ENCODE data around the gene RASSF5.
"Not testable (repeated sequence)": the region's sequence is repeated elsewhere in the genome, so short reads cannot be mapped to it uniquely, and the experiment has no call there.

Gene RASSF5

DNA sequence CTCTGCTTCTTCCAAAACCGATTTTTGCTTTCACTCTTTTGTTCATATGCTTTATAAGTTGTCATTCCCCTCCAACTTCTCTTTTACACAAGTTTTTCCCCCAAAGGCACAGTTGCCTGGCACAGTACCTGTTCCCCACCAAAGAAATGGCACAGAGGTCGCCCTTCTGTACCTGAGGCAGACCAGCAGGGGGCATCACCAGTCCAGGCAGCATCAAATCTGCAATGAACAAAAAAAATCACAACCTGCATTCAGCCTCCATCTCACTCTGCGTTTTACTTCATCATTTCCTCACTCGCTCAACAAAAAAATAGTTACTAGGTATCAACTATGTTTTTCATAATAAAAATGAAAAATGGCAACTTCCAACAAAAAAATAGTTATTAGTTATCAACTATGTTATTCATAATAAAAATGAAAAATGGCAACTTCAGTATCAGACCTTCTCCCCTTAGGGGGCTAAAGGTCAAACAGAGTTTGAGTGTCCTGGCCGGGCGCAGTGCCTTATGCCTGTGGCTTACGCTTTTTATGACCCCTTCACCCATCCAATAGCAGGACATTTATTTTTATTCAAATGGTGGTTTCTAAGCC is 100.9 kb downstream of the RASSF5 start:
- Histone ChIP-seq H3K27ac (ENCODE audit: low read length) (no peak overlapping the region), H3K9ac (ENCODE audit: low read depth, low read length) (no peak overlapping the region), H3K4me3 (ENCODE audit: low read depth in 1 of 2, low read length in 2 of 2) (no peak overlapping the region), H2AFZ (ENCODE audit: low read depth, low read length) (no peak overlapping the region), H3K79me2 (ENCODE audit: insufficient read depth, low read length) (peaks cover 16% of the 10 kb centered on the region), H3K36me3 (ENCODE audit: insufficient read depth, low read length) (peaks cover 60% of the 10 kb centered on the region), H4K20me1 (ENCODE audit: insufficient read depth, low read length) (no peaks in the 10 kb centered on the region), H3K4me1 (ENCODE audit: insufficient read depth, low read length) (peaks cover 23% of the 10 kb centered on the region), H3K9me3 (ENCODE audit: insufficient read depth, low read length, severe bottlenecking) (no peaks in the 10 kb centered on the region), H3K27me3 (ENCODE audit: insufficient read depth, low read length, poor library complexity) (no peaks in the 10 kb centered on the region), H3K4me2 (ENCODE audit: insufficient read depth, low read length) (no peak overlapping the region)
- 0 out of 3 replicates have a peak, but pooled peaks have one; percentile 27 for ATAC-seq (ENCODE audit: insufficient read depth, low read depth)
- TF ChIP-seq CTCF (IDR thresholded peaks at IDR 0.05; ENCODE audit: borderline replicate concordance, extremely low read depth, low read length, poor library complexity, severe bottlenecking) (peak; percentile 84), EZH2 (IDR thresholded peaks at IDR 0.05; ENCODE audit: borderline replicate concordance, low read depth, low read length, severe bottlenecking) (no peak)
- peak; percentile 63 for DNase-seq

DNA sequence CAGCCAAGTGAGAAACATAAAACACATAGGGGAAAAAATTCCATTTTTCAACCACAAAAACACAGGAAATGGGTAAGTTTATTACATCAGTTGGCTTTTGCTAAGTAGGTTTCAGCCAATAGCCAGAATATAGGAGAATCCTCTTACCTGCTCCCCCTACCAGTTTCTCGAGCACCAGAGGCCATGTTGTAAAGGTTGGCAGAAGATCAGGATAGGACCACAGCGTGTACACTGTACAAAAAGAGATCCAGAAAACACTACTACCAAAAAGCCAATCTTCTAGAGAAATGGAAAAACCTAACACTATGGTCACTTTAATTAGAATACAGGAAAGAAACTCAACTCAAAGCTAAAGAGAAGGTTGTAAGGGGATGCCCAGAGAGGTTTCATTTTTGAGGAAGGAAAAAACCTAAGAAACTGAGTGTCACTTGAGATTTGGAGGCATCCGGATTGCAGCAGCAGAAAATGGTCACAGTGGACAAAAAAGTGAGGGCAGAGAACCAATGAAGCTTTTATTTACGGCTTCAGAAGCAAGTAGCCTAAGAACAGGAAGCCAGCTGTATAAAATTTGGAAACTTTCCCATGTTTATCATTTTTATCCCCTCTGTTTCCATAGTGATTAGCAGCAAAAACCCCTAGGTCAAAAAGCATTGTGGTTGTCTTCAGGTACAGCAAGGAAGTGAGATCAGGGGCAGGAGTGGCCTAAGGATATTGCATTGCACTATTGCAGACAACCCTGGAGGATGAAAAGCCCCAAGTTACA is 102.1 kb downstream of the RASSF5 start:
- Histone ChIP-seq H3K9me3 (ENCODE audit: insufficient read depth, low read length, severe bottlenecking) (no peaks in the 10 kb centered on the region), H3K4me3 (ENCODE audit: low read depth in 1 of 2, low read length in 2 of 2) (no peak overlapping the region), H2AFZ (ENCODE audit: low read depth, low read length) (no peak overlapping the region), H3K9ac (ENCODE audit: low read depth, low read length) (no peak overlapping the region), H3K4me2 (ENCODE audit: insufficient read depth, low read length) (no peak overlapping the region), H3K4me1 (ENCODE audit: insufficient read depth, low read length) (peaks cover 23% of the 10 kb centered on the region), H3K27me3 (ENCODE audit: insufficient read depth, low read length, poor library complexity) (no peaks in the 10 kb centered on the region), H3K27ac (ENCODE audit: low read length) (no peak overlapping the region), H4K20me1 (ENCODE audit: insufficient read depth, low read length) (no peaks in the 10 kb centered on the region), H3K79me2 (ENCODE audit: insufficient read depth, low read length) (peaks cover 16% of the 10 kb centered on the region), H3K36me3 (ENCODE audit: insufficient read depth, low read length) (peaks cover 52% of the 10 kb centered on the region)
- no peak for DNase-seq
- ATAC-seq (ENCODE audit: insufficient read depth, low read depth): no peak
- TF ChIP-seq CTCF (IDR thresholded peaks at IDR 0.05; ENCODE audit: borderline replicate concordance, extremely low read depth, low read length, poor library complexity, severe bottlenecking) (peak; percentile 1), EZH2 (IDR thresholded peaks at IDR 0.05; ENCODE audit: borderline replicate concordance, low read depth, low read length, severe bottlenecking) (no peak)

DNA sequence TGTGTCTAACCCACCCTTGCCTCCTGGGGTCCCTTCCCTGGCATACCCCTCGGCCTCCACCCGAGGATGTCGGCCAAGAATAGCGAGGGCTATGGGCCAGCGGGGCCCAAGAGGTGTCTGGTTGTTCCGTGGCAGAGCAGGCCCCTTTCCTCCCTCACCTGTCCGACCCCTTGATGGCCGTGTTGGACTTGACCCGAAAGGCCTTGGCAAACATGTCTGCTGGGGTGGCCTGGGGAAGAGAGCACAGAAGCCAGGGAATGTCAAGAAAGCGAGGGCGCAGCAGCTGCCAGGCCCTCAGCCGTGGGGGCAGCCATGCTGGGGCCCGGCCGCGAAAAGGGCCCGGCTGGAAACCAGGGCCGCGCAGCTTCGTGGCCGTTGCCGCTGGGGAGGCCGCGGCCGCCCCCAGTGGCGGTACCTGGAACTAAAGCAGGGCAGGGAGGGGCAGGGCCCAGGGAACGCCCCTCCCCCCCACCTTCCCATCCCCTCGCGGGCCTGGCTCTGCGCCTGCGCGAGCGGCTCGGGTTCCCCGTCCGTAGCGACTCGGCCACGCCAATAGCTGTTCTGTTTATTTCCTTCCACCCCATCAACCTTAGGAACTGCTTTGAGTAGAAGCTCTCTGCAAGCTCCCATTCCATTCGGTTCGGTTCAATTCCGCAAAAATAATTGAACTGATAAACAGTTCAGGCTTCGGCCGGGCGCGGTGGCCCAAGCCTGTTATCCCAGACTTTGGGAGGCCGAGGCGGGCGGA is 105.0 kb downstream of the RASSF5 start, which contains the start of gene EIF2D:
EIF2D (minus strand) TSS at position 337 of the 748 bp plus-strand sequence; CDS start at position 214, 123 bp downstream.
- peak within 1 kb of the TSS; percentile 75 for H3K4me2 ChIP-seq (ENCODE audit: insufficient read depth, low read length)
- H3K36me3 ChIP-seq (ENCODE audit: insufficient read depth, low read length): peaks cover 25% of the 10 kb centered on the region
- no peaks in the 10 kb centered on the region for H3K9me3 ChIP-seq (ENCODE audit: insufficient read depth, low read length, severe bottlenecking)
- peak within 1 kb of the TSS; percentile 100 for H2AFZ ChIP-seq (ENCODE audit: low read depth, low read length)
- ATAC-seq (ENCODE audit: insufficient read depth, low read depth): peak; percentile 95
- peak within 1 kb of the TSS; percentile 87 for H3K27ac ChIP-seq (ENCODE audit: low read length)
- peak within 1 kb of the TSS; percentile 85 for H3K9ac ChIP-seq (ENCODE audit: low read depth, low read length)
- DNase-seq: peak; percentile 93
- H3K79me2 ChIP-seq (ENCODE audit: insufficient read depth, low read length): peaks cover 16% of the 10 kb centered on the region
- peak; percentile 98 for TF ChIP-seq CTCF (IDR thresholded peaks at IDR 0.05; ENCODE audit: borderline replicate concordance, extremely low read depth, low read length, poor library complexity, severe bottlenecking)
- no peak for TF ChIP-seq EZH2 (IDR thresholded peaks at IDR 0.05; ENCODE audit: borderline replicate concordance, low read depth, low read length, severe bottlenecking)
- H3K4me3 ChIP-seq (ENCODE audit: low read depth in 1 of 2, low read length in 2 of 2): peak within 1 kb of the TSS; percentile 93 to 95
- H3K27me3 ChIP-seq (ENCODE audit: insufficient read depth, low read length, poor library complexity): no peaks in the 10 kb centered on the region
- no peaks in the 10 kb centered on the region for H4K20me1 ChIP-seq (ENCODE audit: insufficient read depth, low read length)
- H3K4me1 ChIP-seq (ENCODE audit: insufficient read depth, low read length): peaks cover 23% of the 10 kb centered on the region

GRCh38 chr1:206626396-206626795 is 119.1 kb downstream of the RASSF5 start:
- not testable (repeated sequence) for H2AFZ ChIP-seq (ENCODE audit: low read depth, low read length); H3K27ac ChIP-seq (ENCODE audit: low read length); H3K4me1 ChIP-seq (ENCODE audit: insufficient read depth, low read length); H3K9ac ChIP-seq (ENCODE audit: low read depth, low read length); H3K4me3 ChIP-seq (ENCODE audit: low read depth in 1 of 2, low read length in 2 of 2); H3K36me3 ChIP-seq (ENCODE audit: insufficient read depth, low read length); H3K9me3 ChIP-seq (ENCODE audit: insufficient read depth, low read length, severe bottlenecking); H3K4me2 ChIP-seq (ENCODE audit: insufficient read depth, low read length); H4K20me1 ChIP-seq (ENCODE audit: insufficient read depth, low read length); H3K79me2 ChIP-seq (ENCODE audit: insufficient read depth, low read length); H3K27me3 ChIP-seq (ENCODE audit: insufficient read depth, low read length, poor library complexity); DNase-seq; ATAC-seq (ENCODE audit: insufficient read depth, low read depth)

Measured in DND-41 (cell line).